ENCODE data around the gene EPHB2.

Gene EPHB2

GRCh38 chr1:22747021-22747734 lies 36.5 kb downstream of the EPHB2 start:
- TF ChIP-seq ZNF24 (tag by site-specific recombination; IDR thresholded peaks at IDR 0.05): no peak
- no peak for TF ChIP-seq ZNF585B (tag by site-specific recombination; IDR thresholded peaks at IDR 0.05)
- peak; percentile 50; the same call in 1 of the 2 replicates for TF ChIP-seq ZEB2 (tag by site-specific recombination; IDR thresholded peaks at IDR 0.05)
- TF ChIP-seq ZNF202 (tag by site-specific recombination; IDR thresholded peaks at IDR 0.05; ENCODE audit: borderline replicate concordance): no peak
- TF ChIP-seq ZIC2 (tag by site-specific recombination; IDR thresholded peaks at IDR 0.05): peak; percentile 73
- TF ChIP-seq ZNF341 (tag by site-specific recombination; IDR thresholded peaks at IDR 0.05; ENCODE audit: low read depth): no peak
- no peak for TF ChIP-seq ZNF37A (tag by site-specific recombination; IDR thresholded peaks at IDR 0.05)
- no peak for TF ChIP-seq ZBTB20 (tag by site-specific recombination; IDR thresholded peaks at IDR 0.05)
- no peak for TF ChIP-seq ZNF776 (tag by site-specific recombination; IDR thresholded peaks at IDR 0.05; ENCODE audit: borderline replicate concordance)
- peak; percentile 80 for TF ChIP-seq GLIS1 (tag by site-specific recombination; IDR thresholded peaks at IDR 0.05)
- no peak for TF ChIP-seq ZFP69B (tag by site-specific recombination; IDR thresholded peaks at IDR 0.05)
- TF ChIP-seq GLIS2 (tag by site-specific recombination; IDR thresholded peaks at IDR 0.05): peak; percentile 49
- no peak overlapping the region for H3K27ac ChIP-seq (ENCODE audit: extremely low read depth, low read depth, low read length)
- no peaks in the 10 kb centered on the region for H3K36me3 ChIP-seq (ENCODE audit: control insufficient read depth in 2 of 2, insufficient read depth in 1 of 2, low read length in 2 of 2)
- ChIA-PET POLR2A (no interaction called here), CTCF (no interaction called here)
- no peak overlapping the region for H3K4me3 ChIP-seq (ENCODE audit: low read depth, low read length)
- peaks cover 5% of the 10 kb centered on the region for H3K4me1 ChIP-seq (ENCODE audit: control insufficient read depth, insufficient read depth, low read length)
- no peaks in the 10 kb centered on the region for H3K9me3 ChIP-seq (ENCODE audit: control insufficient read depth, insufficient read depth, low read depth, low read length)

- Histone ChIP-seq H3K9me3 (ENCODE audit: control insufficient read depth, insufficient read depth, low read depth, low read length) (no peaks in the 10 kb centered on the region), H3K27ac (ENCODE audit: extremely low read depth, low read depth, low read length) (no peak overlapping the region), H3K4me3 (ENCODE audit: low read depth, low read length) (no peak overlapping the region), H3K36me3 (ENCODE audit: control insufficient read depth in 2 of 2, insufficient read depth in 1 of 2, low read length in 2 of 2) (no peaks in the 10 kb centered on the region), H3K4me1 (ENCODE audit: control insufficient read depth, insufficient read depth, low read length) (peaks cover 5% of the 10 kb centered on the region)
- no peak for TF ChIP-seq SETDB1 (IDR thresholded peaks at IDR 0.05; ENCODE audit: insufficient read length, low read length)
- no peak for TF ChIP-seq SP7 (tag by site-specific recombination; IDR thresholded peaks at IDR 0.05)
- ChIA-PET CTCF (interaction anchor here (1.2 kb wide), 1 partner anchor 43 kb away, joined by 6 read pairs; no protein-coding TSS in a partner anchor), POLR2A (interaction anchor here (0.6 kb wide), 1 partner anchor 101 kb away, joined by 4 read pairs; no protein-coding TSS in a partner anchor)
These were observed 37.1 kb downstream of the EPHB2 start for GRCh38 chr1:22747735-22748073.

- peaks cover 5% of the 10 kb centered on the region for H3K4me1 ChIP-seq (ENCODE audit: control insufficient read depth, insufficient read depth, low read length)
- H3K9me3 ChIP-seq (ENCODE audit: control insufficient read depth, insufficient read depth, low read depth, low read length): no peaks in the 10 kb centered on the region
- POLR2A ChIA-PET: no interaction called here
- TF ChIP-seq ZNF513 (tag by site-specific recombination; IDR thresholded peaks at IDR 0.05) (no peak), ZNF571 (tag by site-specific recombination; IDR thresholded peaks at IDR 0.05) (no peak), ZSCAN5A (tag by site-specific recombination; IDR thresholded peaks at IDR 0.05) (no peak), SCRT2 (tag by site-specific recombination; IDR thresholded peaks at IDR 0.05) (peak; percentile 85)
- H3K27ac ChIP-seq (ENCODE audit: extremely low read depth, low read depth, low read length): no peak overlapping the region
- no peak overlapping the region for H3K4me3 ChIP-seq (ENCODE audit: low read depth, low read length)
- CTCF ChIA-PET: interaction anchor here (0.6 to 2.4 kb wide), 3 partner anchors 36 to 112 kb away, joined by 3 to 9 read pairs (median 6); no protein-coding TSS in a partner anchor
- no peaks in the 10 kb centered on the region for H3K36me3 ChIP-seq (ENCODE audit: control insufficient read depth in 2 of 2, insufficient read depth in 1 of 2, low read length in 2 of 2)
These were observed 38.9 kb downstream of the EPHB2 start for GRCh38 chr1:22749503-22749902.

Data from HEK293 (cell line).